ENCODE measurements around the gene GYPC. TPM values are rescaled to one million over a fixed set of nuclear protein-coding genes. Genes with fewer than 3 reads are reported as not detected.
"Not testable (repeated sequence)": the region's sequence is repeated elsewhere in the genome, so short reads cannot be mapped to it uniquely, and the experiment has no call there.

Gene GYPC
- total and polyA plus RNA-seq, 8 donors: 31.3 to 119 (median 46.7) TPM

DNA sequence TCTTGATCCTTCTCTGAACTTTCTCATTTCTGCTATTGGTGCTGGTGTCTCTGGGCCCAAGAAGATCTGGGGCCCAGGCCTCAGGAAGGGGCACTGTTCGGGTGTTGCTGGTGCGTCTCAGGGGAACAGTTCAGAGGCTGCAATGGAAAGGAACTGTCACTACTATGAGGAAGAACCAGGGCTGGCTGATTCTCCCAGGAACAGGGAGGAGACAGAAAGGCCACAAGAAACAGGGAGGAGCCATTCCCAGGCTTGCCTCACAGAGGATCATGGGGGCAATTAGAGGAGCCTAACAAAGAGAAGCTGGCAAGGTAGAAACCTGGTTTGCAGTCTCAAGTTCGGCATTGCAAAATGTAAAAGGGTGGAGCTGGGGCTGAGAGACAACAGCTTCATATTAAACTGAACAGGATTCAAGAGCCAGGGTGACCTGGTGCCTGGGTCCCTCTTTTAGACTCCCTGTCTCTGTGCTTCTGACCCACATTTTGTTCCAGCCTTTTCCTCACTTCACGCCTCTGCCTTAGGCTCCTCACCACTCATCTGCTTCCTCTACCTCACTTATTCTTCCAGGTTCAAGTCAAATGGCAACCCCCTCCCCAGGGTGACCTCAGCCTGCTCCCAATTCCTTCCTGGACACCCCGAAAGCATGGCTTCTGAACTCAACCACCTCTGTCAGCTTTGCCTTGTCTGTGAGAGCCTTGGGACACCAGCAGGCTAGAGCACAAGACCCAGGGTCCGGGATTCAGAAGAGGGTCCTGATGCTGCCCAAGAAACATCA is 58.4 kb downstream of the GYPC start:
- H3K4me1 ChIP-seq: no peaks in the 10 kb centered on the region
- 82 to 89% (median 86%) methylated on average over 6 of the region's 6 CpGs for WGBS, 5 donors
- no peaks in the 10 kb centered on the region for H3K9me3 ChIP-seq
- intact Hi-C loops (cut with DNase I; ENCODE audit: low total_unique reads): no loop called here
- no peak overlapping the region for H3K4me3 ChIP-seq
- TF ChIP-seq POLR2AphosphoS5 (IDR thresholded peaks at IDR 0.05) (no peak), EP300 (IDR thresholded peaks at IDR 0.05) (no peak), POLR2A (IDR thresholded peaks at IDR 0.05) (no peak)
- TF ChIP-seq, protein P1, sequence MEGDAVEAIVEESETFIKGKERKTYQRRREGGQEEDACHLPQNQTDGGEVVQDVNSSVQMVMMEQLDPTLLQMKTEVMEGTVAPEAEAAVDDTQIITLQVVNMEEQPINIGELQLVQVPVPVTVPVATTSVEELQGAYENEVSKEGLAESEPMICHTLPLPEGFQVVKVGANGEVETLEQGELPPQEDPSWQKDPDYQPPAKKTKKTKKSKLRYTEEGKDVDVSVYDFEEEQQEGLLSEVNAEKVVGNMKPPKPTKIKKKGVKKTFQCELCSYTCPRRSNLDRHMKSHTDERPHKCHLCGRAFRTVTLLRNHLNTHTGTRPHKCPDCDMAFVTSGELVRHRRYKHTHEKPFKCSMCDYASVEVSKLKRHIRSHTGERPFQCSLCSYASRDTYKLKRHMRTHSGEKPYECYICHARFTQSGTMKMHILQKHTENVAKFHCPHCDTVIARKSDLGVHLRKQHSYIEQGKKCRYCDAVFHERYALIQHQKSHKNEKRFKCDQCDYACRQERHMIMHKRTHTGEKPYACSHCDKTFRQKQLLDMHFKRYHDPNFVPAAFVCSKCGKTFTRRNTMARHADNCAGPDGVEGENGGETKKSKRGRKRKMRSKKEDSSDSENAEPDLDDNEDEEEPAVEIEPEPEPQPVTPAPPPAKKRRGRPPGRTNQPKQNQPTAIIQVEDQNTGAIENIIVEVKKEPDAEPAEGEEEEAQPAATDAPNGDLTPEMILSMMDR (IDR thresholded peaks at IDR 0.05): no peak
- H3K27me3 ChIP-seq: no peaks in the 10 kb centered on the region
- no peaks in the 10 kb centered on the region for H3K36me3 ChIP-seq
- DNase-seq: no peak
- H3K27ac ChIP-seq: no peak overlapping the region

DNA sequence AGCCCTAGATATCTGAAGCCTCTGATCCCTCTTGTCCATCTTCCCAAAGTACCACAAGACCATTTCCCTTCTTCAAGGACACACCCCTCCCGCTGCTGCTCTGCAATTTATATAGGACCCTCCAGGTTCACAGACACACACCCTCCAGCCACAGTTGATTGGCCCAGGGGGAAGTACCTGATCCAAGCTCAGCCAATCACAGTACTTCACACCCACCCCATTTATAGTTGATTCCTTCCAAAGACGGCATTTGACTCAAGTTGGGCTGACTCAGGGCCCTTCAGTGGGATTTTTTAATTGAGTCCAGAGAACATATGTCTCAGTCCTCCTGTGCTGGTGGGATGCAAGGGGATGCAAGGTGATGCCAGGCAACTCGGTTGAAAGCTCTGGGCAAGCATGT is 59.2 kb downstream of the GYPC start:
- 73 to 86% (median 84%) methylated on average over 3 of the region's 3 CpGs for WGBS, 5 donors
- Histone ChIP-seq H3K36me3 (no peaks in the 10 kb centered on the region), H3K4me1 (no peaks in the 10 kb centered on the region), H3K27ac (no peak overlapping the region), H3K4me3 (no peak overlapping the region), H3K9me3 (no peaks in the 10 kb centered on the region), H3K27me3 (no peaks in the 10 kb centered on the region)
- DNase-seq: no peak
- intact Hi-C loops (cut with DNase I; ENCODE audit: low total_unique reads): no loop called here
- TF ChIP-seq EP300 (IDR thresholded peaks at IDR 0.05) (no peak), POLR2A (IDR thresholded peaks at IDR 0.05) (no peak)
- TF ChIP-seq, protein P1 (IDR thresholded peaks at IDR 0.05): no peak

DNA sequence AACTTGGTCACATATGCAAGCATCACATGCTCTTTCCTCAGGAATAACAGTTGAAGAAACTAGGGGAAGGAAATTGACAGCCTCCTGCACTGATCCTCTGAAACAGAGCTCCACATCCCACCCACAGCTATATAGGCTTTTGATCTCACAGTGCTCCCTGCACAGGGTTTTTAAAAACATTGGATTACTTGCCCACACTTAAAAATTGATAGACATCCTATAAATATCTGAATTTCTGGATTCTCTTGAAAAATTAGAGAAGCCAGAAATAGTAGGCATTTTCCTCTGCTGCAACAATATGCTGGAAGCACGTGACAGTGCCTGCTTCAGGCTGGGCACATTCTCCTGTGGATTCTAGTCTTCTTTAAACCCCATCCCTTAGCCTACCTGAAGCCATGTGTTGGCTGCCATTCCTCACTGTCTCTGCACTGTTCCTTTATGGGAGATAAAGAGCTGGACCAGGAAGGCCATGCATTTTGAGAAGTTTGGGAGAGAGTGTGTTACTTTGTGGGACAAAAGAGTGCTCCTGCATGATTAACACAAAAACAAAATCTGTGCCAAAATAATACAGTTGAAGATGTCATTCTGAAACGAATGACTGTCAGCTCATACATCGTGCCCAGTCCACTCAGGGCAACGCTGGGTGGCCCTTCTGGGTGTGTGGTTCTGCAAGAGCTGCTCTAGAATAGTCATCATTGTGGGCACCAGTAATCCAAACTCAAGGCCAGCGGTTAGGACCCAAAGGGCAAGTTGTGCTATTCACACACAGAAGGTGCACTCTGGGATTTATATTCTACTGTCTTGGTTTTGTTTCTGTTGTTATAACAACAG is 59.8 kb downstream of the GYPC start:
- Histone ChIP-seq H3K4me3 (no peak overlapping the region), H3K9me3 (no peaks in the 10 kb centered on the region), H3K27me3 (no peaks in the 10 kb centered on the region), H3K36me3 (no peaks in the 10 kb centered on the region), H3K27ac (no peak overlapping the region), H3K4me1 (no peaks in the 10 kb centered on the region)
- intact Hi-C loops (cut with DNase I; ENCODE audit: low total_unique reads): no loop called here
- 61 to 76% (median 69%) methylated on average over 5 of the region's 5 CpGs for WGBS, 5 donors
- TF ChIP-seq, protein P1 (IDR thresholded peaks at IDR 0.05): no peak
- no peak for TF ChIP-seq POLR2AphosphoS5 (IDR thresholded peaks at IDR 0.05)
- no peak for TF ChIP-seq EP300 (IDR thresholded peaks at IDR 0.05)
- TF ChIP-seq POLR2A (IDR thresholded peaks at IDR 0.05): no peak
- no peak for DNase-seq

DNA sequence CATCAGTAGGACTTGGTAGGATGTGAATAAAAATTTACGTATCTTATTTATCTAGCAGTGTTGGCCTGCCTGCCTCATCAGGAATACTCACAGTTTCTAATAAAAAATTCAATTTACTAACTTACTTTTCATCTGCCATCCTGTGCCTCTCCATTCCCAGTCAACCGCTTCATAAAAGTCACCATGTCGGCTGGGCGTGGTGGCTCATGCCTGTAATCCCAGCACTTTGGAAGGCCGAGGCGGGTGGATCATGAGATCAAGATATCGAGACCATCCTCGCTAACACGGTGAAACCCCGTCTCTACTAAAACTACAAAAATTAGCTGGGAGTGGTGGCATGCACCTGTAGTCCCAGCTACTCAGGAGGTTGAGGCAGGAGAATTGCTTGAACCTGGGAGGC is 61.3 kb downstream of the GYPC start:
- H3K36me3 ChIP-seq; intact Hi-C loops (cut with DNase I; ENCODE audit: low total_unique reads); DNase-seq; H3K27me3 ChIP-seq; H3K4me1 ChIP-seq; H3K9me3 ChIP-seq; H3K4me3 ChIP-seq; H3K27ac ChIP-seq: not testable (repeated sequence)
- WGBS, 5 donors: 93 to 96% (median 95%) methylated on average over 10 of the region's 10 CpGs
